Measurements from ENCODE around the gene KIAA1217.

KIAA1217 gene

GRCh38 chr10:24305551-24306506, 96.9 kb downstream of the KIAA1217 start:
- H2AFZ ChIP-seq, result no peak overlapping the region
- H3K79me2 ChIP-seq, result peaks cover 39% of the 10 kb centered on the region
- TF ChIP-seq CTCF (IDR thresholded peaks at IDR 0.05), result no peak
- no peaks in the 10 kb centered on the region for H3K27me3 ChIP-seq (ENCODE audit: control insufficient read depth, insufficient read depth, low read length)
- H3K4me1 ChIP-seq, result peaks cover 32% of the 10 kb centered on the region
- H3K9me3 ChIP-seq (ENCODE audit: control insufficient read depth, low read length), result no peaks in the 10 kb centered on the region
- H3K4me2 ChIP-seq (ENCODE audit: low read length), result no peak overlapping the region
- no peak overlapping the region for H3K9ac ChIP-seq
- H3K36me3 ChIP-seq (ENCODE audit: control insufficient read depth, insufficient read depth, low read length), result no peaks in the 10 kb centered on the region
- no peak overlapping the region for H3K27ac ChIP-seq
- no peak overlapping the region for H3K4me3 ChIP-seq (ENCODE audit: low read depth, low read length)

- no peaks in the 10 kb centered on the region for H3K36me3 ChIP-seq (ENCODE audit: control insufficient read depth, insufficient read depth, low read length)
- H3K27me3 ChIP-seq (ENCODE audit: control insufficient read depth, insufficient read depth, low read length), result no peaks in the 10 kb centered on the region
- peaks cover 32% of the 10 kb centered on the region for H3K4me1 ChIP-seq
- no peak overlapping the region for H3K4me2 ChIP-seq (ENCODE audit: low read length)
- H2AFZ ChIP-seq, result no peak overlapping the region
- H3K27ac ChIP-seq, result no peak overlapping the region
- peaks cover 36% of the 10 kb centered on the region for H3K79me2 ChIP-seq
- no peaks in the 10 kb centered on the region for H3K9me3 ChIP-seq (ENCODE audit: control insufficient read depth, low read length)
- no peak overlapping the region for H3K4me3 ChIP-seq (ENCODE audit: low read depth, low read length)
- no peak for TF ChIP-seq CTCF (IDR thresholded peaks at IDR 0.05)
- H3K9ac ChIP-seq, result no peak overlapping the region
Observed at GRCh38 chr10:24306507-24306875, 97.6 kb downstream of the KIAA1217 start.

GRCh38 chr10:24307116-24307515, 98.2 kb downstream of the KIAA1217 start:
- peaks cover 34% of the 10 kb centered on the region for H3K79me2 ChIP-seq
- no peak overlapping the region for H3K9ac ChIP-seq
- H3K36me3 ChIP-seq (ENCODE audit: control insufficient read depth, insufficient read depth, low read length), result no peaks in the 10 kb centered on the region
- H3K4me1 ChIP-seq, result peaks cover 36% of the 10 kb centered on the region
- no peaks in the 10 kb centered on the region for H3K9me3 ChIP-seq (ENCODE audit: control insufficient read depth, low read length)
- no peak for TF ChIP-seq CTCF (IDR thresholded peaks at IDR 0.05)
- no peaks in the 10 kb centered on the region for H3K27me3 ChIP-seq (ENCODE audit: control insufficient read depth, insufficient read depth, low read length)
- no peak overlapping the region for H3K4me3 ChIP-seq (ENCODE audit: low read depth, low read length)
- no peak overlapping the region for H3K4me2 ChIP-seq (ENCODE audit: low read length)
- no peak overlapping the region for H3K27ac ChIP-seq
- no peak overlapping the region for H2AFZ ChIP-seq

GRCh38 chr10:24307696-24308485, 99.0 kb downstream of the KIAA1217 start:
- no peak overlapping the region for H3K27ac ChIP-seq
- H3K9me3 ChIP-seq (ENCODE audit: control insufficient read depth, low read length), result no peaks in the 10 kb centered on the region
- peaks cover 34% of the 10 kb centered on the region for H3K4me1 ChIP-seq
- no peaks in the 10 kb centered on the region for H3K27me3 ChIP-seq (ENCODE audit: control insufficient read depth, insufficient read depth, low read length)
- no peak overlapping the region for H3K9ac ChIP-seq
- no peak overlapping the region for H3K4me2 ChIP-seq (ENCODE audit: low read length)
- peaks cover 29% of the 10 kb centered on the region for H3K79me2 ChIP-seq
- H3K4me3 ChIP-seq (ENCODE audit: low read depth, low read length), result no peak overlapping the region
- no peak for TF ChIP-seq CTCF (IDR thresholded peaks at IDR 0.05)
- H2AFZ ChIP-seq, result no peak overlapping the region
- no peaks in the 10 kb centered on the region for H3K36me3 ChIP-seq (ENCODE audit: control insufficient read depth, insufficient read depth, low read length)
